ENCODE results near the gene NR2F1-AS1. TPM values are rescaled to one million over a fixed set of nuclear protein-coding genes. Genes with fewer than 3 reads are reported as not detected.

Gene NR2F1-AS1
- total RNA-seq, 2 donors from 2014 or later = 1.4 to 3.3 TPM

DNA sequence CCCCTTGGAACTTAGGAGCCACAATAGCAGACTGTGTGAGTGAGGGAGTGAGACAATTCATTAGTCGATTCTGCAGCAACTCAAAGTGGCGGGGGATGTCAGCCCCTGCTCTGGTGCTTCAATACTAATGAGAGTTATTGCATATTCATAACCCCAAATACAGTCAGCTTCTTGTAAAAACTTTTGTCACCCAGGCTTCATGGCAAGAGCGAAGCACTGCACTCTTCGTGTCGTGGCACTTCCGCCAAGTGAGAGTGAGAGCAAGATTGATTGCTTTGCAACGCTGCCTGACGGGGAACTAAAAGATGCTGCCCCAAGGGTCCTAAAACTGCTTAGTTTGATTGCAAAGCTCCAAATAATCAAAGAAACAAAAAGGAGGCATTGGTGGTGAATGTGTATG is 150.9 kb downstream of the NR2F1-AS1 start:
- no peaks in the 10 kb centered on the region for H3K4me1 ChIP-seq (ENCODE audit: control insufficient read depth, insufficient read depth, low read length)
- no peaks in the 10 kb centered on the region for H3K9me3 Mint-ChIP-seq
- H3K36me3 ChIP-seq (ENCODE audit: control insufficient read depth, insufficient read depth, low read length) = no peaks in the 10 kb centered on the region
- no peaks in the 10 kb centered on the region for H3K36me3 Mint-ChIP-seq (ENCODE audit: low read depth)
- peaks cover 7% of the 10 kb centered on the region for H3K4me1 Mint-ChIP-seq
- no peak overlapping the region for H3K9ac ChIP-seq (ENCODE audit: extremely low read depth, low read length, poor library complexity, severe bottlenecking)
- no peak overlapping the region for H3K4me3 ChIP-seq (ENCODE audit: low read length)
- no peaks in the 10 kb centered on the region for H3K9me3 ChIP-seq (ENCODE audit: control insufficient read depth, low read length)
- TF ChIP-seq CTCF (conservative IDR thresholded peaks at IDR 0.05) = no peak
- no peaks in the 10 kb centered on the region for H3K27me3 Mint-ChIP-seq (ENCODE audit: insufficient read depth)
- no peak for DNase-seq
- H3K27me3 ChIP-seq (ENCODE audit: control insufficient read depth, insufficient read depth, low read length, poor library complexity, severe bottlenecking) = peaks cover 3% of the 10 kb centered on the region
- H3K4me3 Mint-ChIP-seq = no peak overlapping the region
- H3K27ac Mint-ChIP-seq = no peak overlapping the region
- H3K27ac ChIP-seq (ENCODE audit: low read depth, low read length) = peak overlapping the region; percentile 76
- 38 to 90% methylated on average over 5 to 8 of the region's 8 CpGs for WGBS, 2 experiments (ENCODE audit: insufficient coverage in 1 of 2, insufficient read length in 1 of 2)

GRCh38 chr5:93428868-93429267 is 152.2 kb downstream of the NR2F1-AS1 start:
- Histone ChIP-seq H3K4me3 (ENCODE audit: low read length) (no peak overlapping the region), H3K27me3 (ENCODE audit: control insufficient read depth, insufficient read depth, low read length, poor library complexity, severe bottlenecking) (no peaks in the 10 kb centered on the region), H3K36me3 (ENCODE audit: control insufficient read depth, insufficient read depth, low read length) (no peaks in the 10 kb centered on the region), H3K9me3 (ENCODE audit: control insufficient read depth, low read length) (no peaks in the 10 kb centered on the region), H3K27ac (ENCODE audit: low read depth, low read length) (peak overlapping the region; percentile 33), H3K9ac (ENCODE audit: extremely low read depth, low read length, poor library complexity, severe bottlenecking) (no peak overlapping the region), H3K4me1 (ENCODE audit: control insufficient read depth, insufficient read depth, low read length) (no peaks in the 10 kb centered on the region)
- Mint-ChIP-seq H3K27me3 (ENCODE audit: insufficient read depth) (no peaks in the 10 kb centered on the region), H3K27ac (no peak overlapping the region), H3K4me3 (no peak overlapping the region), H3K9me3 (no peaks in the 10 kb centered on the region), H3K4me1 (peaks cover 7% of the 10 kb centered on the region), H3K36me3 (ENCODE audit: low read depth) (no peaks in the 10 kb centered on the region)
- no peak for DNase-seq
- TF ChIP-seq CTCF (conservative IDR thresholded peaks at IDR 0.05) = no peak
- WGBS, 2 experiments (ENCODE audit: insufficient coverage in 1 of 2, insufficient read length in 1 of 2) = 82% methylated on average over 1 of the region's 1 CpG; no CpG with 5 or more reads in 1 of the 2 experiments

DNA sequence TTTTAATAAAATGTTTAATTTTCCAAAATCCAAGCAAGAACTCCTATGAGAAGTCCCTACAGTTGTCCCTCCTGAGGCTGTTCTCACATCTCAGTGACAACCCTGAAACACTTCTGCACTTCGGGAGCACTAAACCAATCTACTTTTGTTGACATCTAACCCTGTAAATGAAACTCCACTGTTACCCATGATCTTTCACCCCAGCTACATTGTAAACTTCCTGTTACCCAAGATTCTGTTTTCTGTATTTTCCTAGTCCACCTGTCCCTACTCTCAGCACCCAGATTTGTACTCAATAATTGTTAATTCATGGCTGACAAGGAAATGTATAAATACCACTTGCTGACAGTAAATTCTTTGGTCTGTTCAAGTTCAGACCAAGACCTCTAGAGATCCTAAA is 153.7 kb downstream of the NR2F1-AS1 start:
- no peak overlapping the region for H3K27ac ChIP-seq (ENCODE audit: low read depth, low read length)
- no peak for DNase-seq
- H3K9me3 ChIP-seq (ENCODE audit: control insufficient read depth, low read length) = no peaks in the 10 kb centered on the region
- H3K4me1 Mint-ChIP-seq = peaks cover 12% of the 10 kb centered on the region
- H3K27ac Mint-ChIP-seq = no peak overlapping the region
- H3K9ac ChIP-seq (ENCODE audit: extremely low read depth, low read length, poor library complexity, severe bottlenecking) = no peak overlapping the region
- WGBS, 2 experiments (ENCODE audit: insufficient coverage in 1 of 2, insufficient read length in 1 of 2) = 86 to 94% methylated on average over 1 of the region's 1 CpG
- no peaks in the 10 kb centered on the region for H3K27me3 Mint-ChIP-seq (ENCODE audit: insufficient read depth)
- no peaks in the 10 kb centered on the region for H3K36me3 ChIP-seq (ENCODE audit: control insufficient read depth, insufficient read depth, low read length)
- no peak overlapping the region for H3K4me3 Mint-ChIP-seq
- no peak overlapping the region for H3K4me3 ChIP-seq (ENCODE audit: low read length)
- H3K27me3 ChIP-seq (ENCODE audit: control insufficient read depth, insufficient read depth, low read length, poor library complexity, severe bottlenecking) = no peaks in the 10 kb centered on the region
- TF ChIP-seq CTCF (conservative IDR thresholded peaks at IDR 0.05) = no peak
- no peaks in the 10 kb centered on the region for H3K4me1 ChIP-seq (ENCODE audit: control insufficient read depth, insufficient read depth, low read length)
- no peaks in the 10 kb centered on the region for H3K36me3 Mint-ChIP-seq (ENCODE audit: low read depth)
- H3K9me3 Mint-ChIP-seq = no peaks in the 10 kb centered on the region

Data from endodermal cell (in vitro differentiated cells).